Memory B cell (primary cell): ENCODE data around the gene KLHL14.
"Not testable (repeated sequence)": the region's sequence is repeated elsewhere in the genome, so short reads cannot be mapped to it uniquely, and the experiment has no call there.

ENCODE experiments used
- ATAC-seq: fragments of 150-1000 bp; cut with Tn5 transposase; 2 replicates; pipeline ENCODE4 v1.10.0; 2021; ENCODE audit warnings: low read depth, mild to moderate bottlenecking, moderate library complexity
- DNase-seq, 2 donors: peaks; one replicate each; pipeline ENCODE4 v3.0.0; 2022; ENCODE audit warnings: low spot score in 2 of 2
- H3K27ac Mint-ChIP-seq: one replicate; pipeline ENCODE4 v1.8.0; 2022; ENCODE audit warnings: mild to moderate bottlenecking, moderate library complexity, mixed read lengths
- H3K27me3 Mint-ChIP-seq: one replicate; pipeline ENCODE4 v1.8.0; 2022; ENCODE audit warnings: mixed read lengths
- H3K36me3 Mint-ChIP-seq: one replicate; pipeline ENCODE4 v1.8.0; 2022; ENCODE audit warnings: mild to moderate bottlenecking, mixed read lengths
- H3K4me1 Mint-ChIP-seq: one replicate; pipeline ENCODE4 v1.8.0; 2022; ENCODE audit warnings: mixed read lengths
- H3K4me3 Mint-ChIP-seq: one replicate; pipeline ENCODE4 v1.8.0; 2022; ENCODE audit warnings: mild to moderate bottlenecking, moderate library complexity, mixed read lengths
- H3K9me3 Mint-ChIP-seq: one replicate; pipeline ENCODE4 v1.8.0; 2022; ENCODE audit warnings: mixed read lengths

KLHL14 gene

GRCh38 chr18:32772581-32773381, at the start of gene KLHL14:
Gene KLHL14, minus strand, starts transcription at chr18:32773023. Its CDS starts 2,432 bp downstream, at chr18:32770591.
- Mint-ChIP-seq H3K9me3 (no peaks in the 10 kb centered on the region), H3K27me3 (no peaks in the 10 kb centered on the region), H3K4me1 (peaks cover 41% of the 10 kb centered on the region), H3K27ac (peak within 1 kb of the TSS; percentile 87), H3K4me3 (peak within 1 kb of the TSS; percentile 94), H3K36me3 (no peaks in the 10 kb centered on the region)
- DNase-seq (no peak), ATAC-seq (peak; percentile 18)

DNA sequence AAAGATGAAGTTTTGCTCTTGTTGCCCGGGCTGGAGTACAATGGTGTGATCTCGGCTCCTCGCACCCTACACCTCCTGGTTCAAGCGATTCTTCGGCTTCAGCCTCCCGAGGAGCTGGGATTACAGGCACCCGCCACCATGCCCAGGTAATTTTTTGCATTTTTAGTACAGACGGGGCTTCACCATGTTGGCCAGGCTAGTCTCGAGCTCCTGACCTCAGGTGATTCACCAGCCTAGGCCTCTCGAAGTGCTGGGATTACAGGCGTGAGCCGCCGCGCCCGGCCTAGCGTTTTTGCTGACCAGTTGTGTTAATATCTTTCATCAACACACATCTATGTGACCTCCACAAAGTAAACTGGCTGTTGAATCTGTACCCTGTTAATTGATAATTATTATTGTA, 49.4 kb upstream of the KLHL14 start:
- DNase-seq (no peak), ATAC-seq (no peak)
- H3K4me1 Mint-ChIP-seq = no peaks in the 10 kb centered on the region
- no peak overlapping the region for H3K4me3 Mint-ChIP-seq
- no peaks in the 10 kb centered on the region for H3K36me3 Mint-ChIP-seq
- no peak overlapping the region for H3K27ac Mint-ChIP-seq
- no peaks in the 10 kb centered on the region for H3K9me3 Mint-ChIP-seq
- H3K27me3 Mint-ChIP-seq = no peaks in the 10 kb centered on the region

DNA sequence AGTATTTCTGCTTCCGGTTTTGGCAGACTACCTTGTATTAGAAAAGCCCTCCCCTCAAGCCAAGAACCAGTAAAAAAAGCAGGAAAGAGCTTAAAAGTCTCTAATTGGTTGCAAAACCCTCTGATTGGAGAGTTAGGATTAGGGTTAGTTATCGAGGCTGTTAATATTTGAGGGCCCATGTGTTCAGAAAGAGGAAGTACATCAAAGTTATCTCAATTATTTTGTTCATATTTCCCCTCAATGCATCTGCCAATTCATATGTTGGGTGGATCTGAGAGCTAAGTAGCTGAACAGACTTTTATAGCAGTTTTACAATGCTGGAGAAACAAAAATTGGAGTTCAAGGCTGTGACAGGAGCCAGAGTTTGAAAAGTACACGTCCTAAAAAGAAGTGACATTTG, 43.1 kb upstream of the KLHL14 start:
- H3K4me3 Mint-ChIP-seq = no peak overlapping the region

GRCh38 chr18:32812342-32812741, 39.5 kb upstream of the KLHL14 start:
- Mint-ChIP-seq H3K9me3 (peaks cover 2% of the 10 kb centered on the region), H3K4me3 (no peak overlapping the region), H3K27me3 (no peaks in the 10 kb centered on the region), H3K27ac (no peak overlapping the region), H3K36me3 (no peaks in the 10 kb centered on the region), H3K4me1 (peaks cover 19% of the 10 kb centered on the region)
- DNase-seq (no peak), ATAC-seq (no peak)

More for the DNA sequence above, 43.1 kb upstream of the KLHL14 start:
- H3K4me1 Mint-ChIP-seq = peaks cover 10% of the 10 kb centered on the region
- no peaks in the 10 kb centered on the region for H3K27me3 Mint-ChIP-seq
- peaks cover 2% of the 10 kb centered on the region for H3K9me3 Mint-ChIP-seq
- no peak for DNase-seq
- H3K27ac Mint-ChIP-seq = no peak overlapping the region
- peak; percentile 66 for ATAC-seq
- H3K36me3 Mint-ChIP-seq = no peaks in the 10 kb centered on the region

DNA sequence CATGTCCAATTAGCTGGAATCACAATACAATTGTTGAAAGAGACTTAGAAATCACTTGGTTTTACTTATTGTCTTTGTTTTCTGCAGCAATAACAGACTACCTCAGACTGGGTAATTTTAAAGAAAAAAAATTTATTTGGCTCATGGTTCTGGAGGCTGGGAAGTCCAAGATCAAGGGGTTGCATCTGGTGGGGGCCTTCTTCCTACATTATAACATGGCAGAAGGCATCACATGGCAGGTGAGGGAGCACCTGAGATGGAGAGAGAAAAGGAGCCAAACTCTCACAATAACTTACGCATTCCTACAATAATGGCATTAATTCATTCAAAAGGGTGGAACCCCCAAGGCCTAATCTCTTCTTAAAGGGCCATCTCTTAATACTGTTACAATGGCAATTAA, 37.5 kb upstream of the KLHL14 start:
- Mint-ChIP-seq H3K36me3 (no peaks in the 10 kb centered on the region), H3K9me3 (peaks cover 2% of the 10 kb centered on the region), H3K27me3 (no peaks in the 10 kb centered on the region), H3K27ac (no peak overlapping the region), H3K4me1 (peaks cover 11% of the 10 kb centered on the region), H3K4me3 (no peak overlapping the region)
- no peak for DNase-seq
- no peak for ATAC-seq

DNA sequence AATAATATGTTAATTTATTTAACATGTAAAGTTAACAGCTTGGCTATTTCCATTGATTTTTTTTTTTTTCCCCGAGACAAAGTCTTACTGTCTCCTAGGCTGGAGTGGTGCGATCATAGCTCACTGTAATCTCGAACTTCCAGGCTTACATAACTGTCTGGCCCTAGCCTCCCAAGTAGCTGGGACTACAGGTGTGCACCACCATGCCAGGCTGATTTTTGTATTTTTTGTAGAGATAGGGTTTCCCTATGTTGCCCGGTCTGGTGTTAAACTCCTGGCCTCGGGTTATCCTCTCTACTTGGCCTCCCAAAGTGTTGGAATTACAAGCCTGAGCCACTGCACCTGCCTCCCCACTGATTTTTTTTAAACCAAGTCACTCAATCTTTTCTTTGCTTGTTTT, 32.5 kb upstream of the KLHL14 start:
- H3K4me1 Mint-ChIP-seq = peaks cover 38% of the 10 kb centered on the region
- no peak for DNase-seq
- no peaks in the 10 kb centered on the region for H3K9me3 Mint-ChIP-seq
- H3K27ac Mint-ChIP-seq = peak overlapping the region; percentile 99
- ATAC-seq = no peak
- H3K4me3 Mint-ChIP-seq = no peak overlapping the region
- H3K27me3 Mint-ChIP-seq = no peaks in the 10 kb centered on the region
- no peaks in the 10 kb centered on the region for H3K36me3 Mint-ChIP-seq

DNA sequence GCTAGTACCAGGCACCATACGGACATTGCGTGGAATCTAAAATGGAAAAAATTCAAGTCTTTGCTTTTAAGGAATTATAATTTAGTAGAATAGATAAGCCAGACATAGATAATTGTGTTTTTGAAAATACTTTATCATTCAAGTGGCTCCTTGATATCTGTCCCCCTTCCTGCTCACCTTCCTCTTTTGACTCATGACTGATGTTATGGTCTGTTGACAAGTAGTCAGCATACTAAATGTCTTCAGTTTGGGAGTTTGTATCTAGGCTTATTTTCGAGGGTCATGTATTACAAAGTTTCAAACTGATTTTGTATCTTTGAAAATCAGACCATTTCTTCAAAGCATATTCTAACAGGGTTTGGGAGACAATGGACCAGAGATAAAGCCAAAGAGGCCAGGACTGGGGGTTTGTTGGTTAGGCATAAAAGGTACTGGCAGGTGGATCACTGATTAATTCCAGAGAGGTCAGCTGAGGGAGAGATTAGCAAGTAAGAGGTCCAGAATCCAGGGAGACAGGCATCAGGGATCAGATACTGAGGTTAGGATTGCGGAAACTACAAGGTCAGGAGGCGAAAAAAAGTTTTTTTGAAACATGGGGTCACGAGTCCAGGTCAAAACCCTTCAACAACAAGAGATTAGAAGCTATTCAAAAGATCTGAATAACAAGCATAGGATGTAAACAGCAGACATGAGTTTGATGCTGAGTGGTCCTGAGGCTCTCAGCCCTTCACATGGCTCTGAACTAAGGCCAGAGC, 31.5 kb upstream of the KLHL14 start:
- Mint-ChIP-seq H3K36me3 (no peaks in the 10 kb centered on the region), H3K4me3 (peak overlapping the region; percentile 65), H3K4me1 (peaks cover 38% of the 10 kb centered on the region), H3K27me3 (no peaks in the 10 kb centered on the region), H3K9me3 (no peaks in the 10 kb centered on the region), H3K27ac (peak overlapping the region; percentile 99)
- ATAC-seq (peak; percentile 46), DNase-seq (peak in 1 of 2 donors; percentile 9)

- Mint-ChIP-seq H3K27ac (peak overlapping the region; percentile 99), H3K27me3 (no peaks in the 10 kb centered on the region), H3K9me3 (no peaks in the 10 kb centered on the region), H3K36me3 (no peaks in the 10 kb centered on the region), H3K4me3 (peak overlapping the region; percentile 61), H3K4me1 (peaks cover 31% of the 10 kb centered on the region)
- ATAC-seq (peak; percentile 93), DNase-seq (peak; percentile 44 to 62)
Observed at GRCh38 chr18:32803568-32803967, 30.7 kb upstream of the KLHL14 start.

GRCh38 chr18:32802591-32803451, 30.0 kb upstream of the KLHL14 start:
- Mint-ChIP-seq H3K27ac (peak overlapping the region; percentile 99), H3K4me3 (peak overlapping the region; percentile 61)

GRCh38 chr18:32801228-32801627, 28.4 kb upstream of the KLHL14 start:
- H3K4me3 Mint-ChIP-seq = no peak overlapping the region
- peak overlapping the region; percentile 99 for H3K27ac Mint-ChIP-seq
- H3K4me1 Mint-ChIP-seq = peaks cover 34% of the 10 kb centered on the region
- H3K9me3 Mint-ChIP-seq = peaks cover 3% of the 10 kb centered on the region
- no peak for ATAC-seq
- DNase-seq = no peak
- peaks cover 3% of the 10 kb centered on the region for H3K36me3 Mint-ChIP-seq
- H3K27me3 Mint-ChIP-seq = no peaks in the 10 kb centered on the region

More at GRCh38 chr18:32802591-32803451, 30.0 kb upstream of the KLHL14 start:
- no peaks in the 10 kb centered on the region for H3K27me3 Mint-ChIP-seq
- ATAC-seq = peak; percentile 58
- peaks cover 2% of the 10 kb centered on the region for H3K9me3 Mint-ChIP-seq
- H3K4me1 Mint-ChIP-seq = peaks cover 29% of the 10 kb centered on the region
- H3K36me3 Mint-ChIP-seq = peaks cover 2% of the 10 kb centered on the region
- DNase-seq = peak; percentile 11 to 13

GRCh38 chr18:32798209-32798960, 25.6 kb upstream of the KLHL14 start:
- H3K27me3 Mint-ChIP-seq = no peaks in the 10 kb centered on the region
- ATAC-seq (no peak), DNase-seq (no peak)
- H3K9me3 Mint-ChIP-seq = peaks cover 3% of the 10 kb centered on the region
- H3K36me3 Mint-ChIP-seq = peaks cover 3% of the 10 kb centered on the region
- no peak overlapping the region for H3K27ac Mint-ChIP-seq
- H3K4me1 Mint-ChIP-seq = peaks cover 30% of the 10 kb centered on the region
- no peak overlapping the region for H3K4me3 Mint-ChIP-seq

DNA sequence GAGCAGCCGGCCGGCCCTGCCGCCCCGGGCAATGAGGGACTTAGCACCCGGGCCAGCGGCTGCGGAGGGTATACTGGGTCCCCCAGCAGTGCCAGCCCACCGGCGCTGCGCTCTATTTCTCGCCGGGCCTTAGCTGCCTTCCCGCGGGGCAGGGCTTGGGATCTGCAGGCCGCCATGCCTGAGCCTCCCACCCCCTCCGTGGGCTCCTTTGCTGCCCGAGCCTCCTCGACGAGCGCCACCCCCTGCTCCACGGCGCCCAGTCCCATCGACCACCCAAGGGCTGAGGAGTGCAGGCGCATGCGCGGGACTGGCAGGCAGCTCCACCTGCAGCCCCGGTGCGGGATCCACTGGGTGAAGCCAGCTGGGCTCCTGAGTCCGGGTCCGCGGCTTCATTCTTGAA, 21.8 kb upstream of the KLHL14 start:
- DNase-seq, H3K4me3 Mint-ChIP-seq, H3K9me3 Mint-ChIP-seq, ATAC-seq, H3K27me3 Mint-ChIP-seq, H3K27ac Mint-ChIP-seq, H3K36me3 Mint-ChIP-seq: not testable (repeated sequence)
- peaks cover 12% of the 10 kb centered on the region for H3K4me1 Mint-ChIP-seq

DNA sequence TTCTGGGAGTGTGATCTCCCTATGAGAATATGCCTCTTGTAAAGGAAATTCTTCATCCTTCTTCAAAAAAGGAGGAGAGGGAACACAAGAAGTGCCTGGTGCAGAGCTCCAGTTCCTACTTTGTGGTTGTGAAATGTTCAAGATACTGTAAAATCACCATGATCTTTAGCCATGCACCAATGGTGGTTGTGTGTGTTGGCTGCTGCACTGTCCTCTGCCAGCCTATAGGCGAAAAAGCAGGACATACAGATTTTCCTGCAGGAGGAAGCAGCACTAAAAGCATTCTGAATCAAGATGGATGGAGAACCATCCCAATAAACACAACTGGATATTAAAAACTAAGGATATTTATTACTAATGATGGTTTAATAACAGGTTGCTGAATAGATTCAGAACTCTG, 6.2 kb upstream of the KLHL14 start:
- Mint-ChIP-seq H3K4me1 (peaks cover 11% of the 10 kb centered on the region), H3K4me3 (no peak overlapping the region), H3K27ac (no peak overlapping the region), H3K27me3 (no peaks in the 10 kb centered on the region), H3K9me3 (no peaks in the 10 kb centered on the region), H3K36me3 (peaks cover 2% of the 10 kb centered on the region)
- no peak for DNase-seq
- no peak for ATAC-seq
